IMR-90 (cell line): ENCODE results near the gene TBCC. TPM values are rescaled to one million over a fixed set of nuclear protein-coding genes. Genes with fewer than 3 reads are reported as not detected.

ENCODE experiments used
- ATAC-seq: fragments of 200-7000 bp; cut with Tn5 transposase; 2 replicates; pipeline ENCODE4 v1.9.1; 2020; ENCODE audit warnings: low read depth, mild to moderate bottlenecking, moderate library complexity
- BruUV-seq: library from RNA; stranded (reverse); fragments of 400-500 nt; replicated peaks from 2 replicates; lab custom pipeline; 2021; lab: Mats Ljungman, UMichigan
- CTCF ChIA-PET: fragments of 300-600 bp; formaldehyde crosslinking; extraction: SDS; loops from one replicate; lab custom pipeline; 2021; ENCODE audit warnings: antibody characterized with exemption; lab: Yijun Ruan, JAX
- POLR2A ChIA-PET: fragments of 300-600 bp; sonication (Branson Sonifier 250); formaldehyde crosslinking; loops from one replicate; lab custom pipeline; 2022; ENCODE audit warnings: antibody characterized with exemption; ENCODE audit not compliant: unreplicated experiment; lab: Charles Lee
- DNase-seq: peaks from one replicate; pipeline ENCODE4 v3.0.0; 2013
- H2AFZ ChIP-seq: replicated peaks from 2 replicates; pipeline ENCODE3; 2013; ENCODE audit warnings: low read length, mild to moderate bottlenecking; ENCODE audit not compliant: poor library complexity
- H2AK5ac ChIP-seq: 2 replicates; pipeline ENCODE4 v1.6.1; 2013; ENCODE audit warnings: low read depth, low read length, inconsistent platforms
- H2AK9ac ChIP-seq: replicated peaks from 2 replicates; pipeline ENCODE3; 2013; ENCODE audit warnings: mild to moderate bottlenecking, low read depth, low read length, moderate library complexity; ENCODE audit not compliant: poor library complexity
- H2BK120ac ChIP-seq: 2 replicates; pipeline ENCODE4 v1.6.1; 2013; ENCODE audit warnings: low read depth, low read length, inconsistent platforms
- H2BK15ac ChIP-seq: 3 replicates; pipeline ENCODE4 v1.6.1; 2013; ENCODE audit warnings: low read depth, low read length, inconsistent platforms
- H2BK20ac ChIP-seq: 2 replicates; pipeline ENCODE4 v1.6.1; 2013; ENCODE audit warnings: low read depth, mild to moderate bottlenecking, inconsistent platforms, low read length, moderate library complexity
- H2BK5ac ChIP-seq: 2 replicates; pipeline ENCODE4 v1.6.1; 2013; ENCODE audit warnings: mild to moderate bottlenecking, low read depth, low read length, inconsistent platforms; ENCODE audit not compliant: poor library complexity, severe bottlenecking
- H3K14ac ChIP-seq: replicated peaks from 2 replicates; pipeline ENCODE4 v1.6.1; 2013; ENCODE audit warnings: low read depth, low read length, inconsistent platforms
- H3K18ac ChIP-seq: 2 replicates; pipeline ENCODE4 v1.6.1; 2013; ENCODE audit warnings: low read depth, low read length, control low read depth
- H3K23ac ChIP-seq: 2 replicates; pipeline ENCODE4 v1.6.1; 2013; ENCODE audit warnings: low read depth, low read length, inconsistent platforms
- H3K27ac ChIP-seq: 2 replicates; pipeline ENCODE4 v1.5.1; 2013; ENCODE audit warnings: mild to moderate bottlenecking, control low read depth, low read length; ENCODE audit not compliant: insufficient read depth
- H3K27me3 ChIP-seq: 2 replicates; pipeline ENCODE4 v1.6.1; 2013; ENCODE audit warnings: low read length; ENCODE audit not compliant: control insufficient read depth, insufficient read depth
- H3K36me3 ChIP-seq: 2 replicates; pipeline ENCODE4 v1.6.1; 2013; ENCODE audit warnings: low read length, mixed read lengths; ENCODE audit not compliant: control insufficient read depth, insufficient read depth
- H3K4ac ChIP-seq: 2 replicates; pipeline ENCODE4 v1.6.1; 2013; ENCODE audit warnings: low read depth, low read length, inconsistent platforms
- H3K4me1 ChIP-seq: 2 replicates; pipeline ENCODE4 v1.6.1; 2013; ENCODE audit warnings: low read length, mixed read lengths; ENCODE audit not compliant: control insufficient read depth, insufficient read depth
- H3K4me2 ChIP-seq: 2 replicates; pipeline ENCODE4 v1.6.1; 2013; ENCODE audit warnings: low read depth, mild to moderate bottlenecking, control low read depth, low read length, moderate library complexity
- H3K4me3 ChIP-seq: 2 replicates; pipeline ENCODE4 v1.5.1; 2013; ENCODE audit warnings: low read depth, mild to moderate bottlenecking, control low read depth, low read length, moderate library complexity; ENCODE audit not compliant: insufficient read depth
- H3K56ac ChIP-seq: 2 replicates; pipeline ENCODE4 v1.6.1; 2013; ENCODE audit warnings: low read length, inconsistent platforms; ENCODE audit not compliant: insufficient read depth; ENCODE audit errors: extremely low read depth
- H3K79me1 ChIP-seq, 2 experiments: 2 replicates each; pipeline ENCODE4 v1.6.1; 2013; ENCODE audit warnings: low read length in 2 of 2, inconsistent platforms in 1 of 2, low read depth in 1 of 2
- H3K9ac ChIP-seq: 2 replicates; pipeline ENCODE4 v1.6.1; 2013; ENCODE audit warnings: low read depth, low read length, control low read depth
- H3K9me1 ChIP-seq: 2 replicates; pipeline ENCODE4 v1.6.1; 2013; ENCODE audit warnings: low read length, inconsistent platforms; ENCODE audit not compliant: insufficient read depth
- H3K9me3 ChIP-seq: 2 replicates; pipeline ENCODE4 v1.6.1; 2013; ENCODE audit warnings: low read length; ENCODE audit not compliant: control insufficient read depth, insufficient read depth
- H4K20me1 ChIP-seq: 2 replicates; pipeline ENCODE4 v1.6.1; 2013; ENCODE audit warnings: low read length, inconsistent platforms; ENCODE audit not compliant: insufficient read depth
- H4K5ac ChIP-seq: 2 replicates; pipeline ENCODE4 v1.6.1; 2013; ENCODE audit warnings: mild to moderate bottlenecking, low read depth, low read length, control low read depth
- H4K8ac ChIP-seq, 2 experiments: 2 replicates each; pipeline ENCODE4 v1.6.1; 2013; ENCODE audit warnings: low read depth in 2 of 2, low read length in 2 of 2, control low read depth in 1 of 2, inconsistent platforms in 1 of 2
- H4K91ac ChIP-seq: 2 replicates; pipeline ENCODE4 v1.6.1; 2013; ENCODE audit warnings: low read depth, low read length, inconsistent platforms; ENCODE audit not compliant: insufficient read depth
- CEBPB ChIP-seq: IDR thresholded peaks from 2 replicates; pipeline ENCODE4 v1.6.1; 2012; ENCODE audit warnings: low read depth, low read length, improper control_type of control experiment
- CHD1 ChIP-seq: IDR thresholded peaks from 2 replicates; pipeline ENCODE4 v1.6.1; 2012; ENCODE audit warnings: low read depth, low read length, improper control_type of control experiment
- FOS ChIP-seq: fragments of 150-350 bp; IDR thresholded peaks from 2 replicates; pipeline ENCODE4 v1.6.1; 2016; ENCODE audit warnings: low read depth, low read length
- RAD21 ChIP-seq: IDR thresholded peaks from 2 replicates; pipeline ENCODE4 v1.6.1; 2012; ENCODE audit warnings: low read length, improper control_type of control experiment
- RCOR1 ChIP-seq: IDR thresholded peaks from 2 replicates; pipeline ENCODE4 v1.6.1; 2012; ENCODE audit warnings: mild to moderate bottlenecking, low read length, improper control_type of control experiment; ENCODE audit not compliant: insufficient replicate concordance
- SMC3 ChIP-seq: fragments of 150-350 bp; IDR thresholded peaks from 2 replicates; pipeline ENCODE4 v1.6.1; 2016; ENCODE audit warnings: low read depth, mild to moderate bottlenecking, antibody characterized with exemption, low read length, moderate library complexity
- WGBS, 2 experiments: methylation state at CpG; one replicate each; pipeline versions ENCODE4 v1.1.5 to v1.1.7; 2013; ENCODE audit warnings: missing lambda C conversion rate in 2 of 2; ENCODE audit not compliant: insufficient read length in 1 of 2; ENCODE audit errors: extremely low coverage in 2 of 2; 5-methylcytosine and 5-hydroxymethylcytosine counted together
- dilution Hi-C: fragments of 300-500 bp; cut with HindIII; formaldehyde crosslinking; loops from one replicate; pipeline ENCODE4 v1.14.3; 2018; ENCODE audit warnings: low sequenced_read_pairs; ENCODE audit not compliant: unreplicated experiment
- in situ Hi-C: fragments of 300-500 bp; cut with MboI; formaldehyde crosslinking; loops from 3 replicates; pipeline ENCODE4 v1.14.3; 2019; ENCODE audit warnings: low sequenced_read_pairs, inconsistent platforms, mixed read lengths
- intact Hi-C: fragments of 100-400 bp; cut with micrococcal nuclease; formaldehyde crosslinking; loops from 2 replicates; pipeline ENCODE4 v1.10.0; 2022
- polyA plus RNA-seq, 3 experiments: library from polyadenylated mRNA; depleted of rRNA; stranded (reverse); fragments of >200 nt; gene quantifications; 2 replicates each; pipeline ENCODE4 v1.2.3, GENCODE V29; 2012; ENCODE audit warnings: low replicate concordance in 1 of 3
- total RNA-seq: library from RNA; depleted of rRNA; stranded (reverse); fragments of >200 nt; gene quantifications from 2 replicates; pipeline ENCODE4 v1.2.3, GENCODE V29; 2012

The TBCC gene
- total and polyA plus RNA-seq, 2 of the 4 experiments (the other 2 are of a cell fraction) = 23.0 to 32.6 TPM

DNA sequence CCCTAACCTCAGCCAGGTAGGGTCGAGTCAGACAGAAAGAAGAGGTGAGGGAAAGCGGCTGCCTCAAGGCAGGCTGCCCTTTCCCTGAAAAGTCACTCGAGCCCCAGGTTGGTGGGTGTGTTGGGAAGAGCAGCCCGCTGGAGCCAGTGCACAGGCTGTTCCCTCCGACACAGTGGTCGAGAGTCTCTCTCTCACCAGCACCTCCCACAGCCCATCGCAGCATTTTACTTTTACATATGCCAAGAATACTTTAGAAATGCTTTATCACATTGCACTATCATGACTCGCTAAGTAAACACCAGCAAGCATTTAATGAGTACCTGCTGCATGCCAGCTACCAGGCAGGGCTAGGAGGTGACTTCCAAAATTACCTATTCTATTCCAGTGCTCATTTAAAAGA lies 25.2 kb downstream of the TBCC start:
- Histone ChIP-seq H3K4me3 (no peak overlapping the region), H3K23ac (no peak overlapping the region), H3K27ac (no peak overlapping the region), H3K4ac (0 out of 2 replicates have a peak overlapping the region, but pooled peaks have one; percentile 3), H4K8ac (no peak overlapping the region), H2BK15ac (no peak overlapping the region), H2AK5ac (no peak overlapping the region), H3K4me2 (no peak overlapping the region), H3K9me3 (no peaks in the 10 kb centered on the region), H2BK120ac (no peak overlapping the region), H2BK20ac (no peak overlapping the region), H2AK9ac (no peak overlapping the region), H3K14ac (no peak overlapping the region; the same call in 1 of the 2 replicates), H2BK5ac (no peak overlapping the region), H3K4me1 (peaks cover 8% of the 10 kb centered on the region), H3K36me3 (peaks cover 4% of the 10 kb centered on the region), H3K9me1 (no peaks in the 10 kb centered on the region; the same call in 1 of the 2 replicates), H2AFZ (no peak overlapping the region), H3K9ac (no peak overlapping the region), H3K79me1 (peaks cover 0 to 8% of the 10 kb centered on the region in 2 experiments; a peak in 3 of 4 replicates), H3K27me3 (no peaks in the 10 kb centered on the region), H4K20me1 (no peaks in the 10 kb centered on the region), H3K56ac (no peak overlapping the region), H4K91ac (no peak overlapping the region), H4K5ac (no peak overlapping the region), H3K18ac (no peak overlapping the region)
- CTCF ChIA-PET = interaction anchor here (0.5 kb wide), 1 partner anchor 22 kb away, joined by 4 read pairs; no protein-coding TSS in a partner anchor
- intact Hi-C loops = no loop called here
- 100% methylated on average over 1 of the region's 8 CpGs; no CpG with 5 or more reads in 1 of the 2 experiments for WGBS, 2 experiments
- TF ChIP-seq RAD21 = no peak
- TF ChIP-seq FOS = 0 out of 2 replicates have a peak, but pooled peaks have one; percentile 6
- no peak for TF ChIP-seq CHD1
- no peak for TF ChIP-seq CEBPB
- no peak for TF ChIP-seq SMC3
- TF ChIP-seq RCOR1 = no peak
- POLR2A ChIA-PET = no interaction called here
- dilution Hi-C loops = no loop called here
- DNase-seq (peak; percentile 53), ATAC-seq (peak; percentile 61)
- no TSS peak for BruUV-seq
- in situ Hi-C loops = no loop called here
